Stimulated activated effector memory CD8-positive, alpha-beta T cell treated with anti-CD3 and anti-CD28 coated beads, Interleukin-12 subunit alpha, Interleukin-12 subunit beta, amount 100 ng/mL, for 72 hours (primary cell): ENCODE data around the gene WBP1.
"Not testable (repeated sequence)": the region's sequence is repeated elsewhere in the genome, so short reads cannot be mapped to it uniquely, and the experiment has no call there.

Experiments used
- ATAC-seq: fragments of 150-1000 bp; cut with Tn5 transposase; 2 replicates; pipeline ENCODE4 v1.10.0; 2021
- DNase-seq, 2 donors: peaks; one replicate each; pipeline ENCODE4 v3.0.0; 2021 to 2022; ENCODE audit warnings: low spot score in 2 of 2
- H3K27ac Mint-ChIP-seq: one replicate; pipeline ENCODE4 v1.8.0; 2022; ENCODE audit warnings: mild to moderate bottlenecking, mixed read lengths
- H3K36me3 Mint-ChIP-seq: one replicate; pipeline ENCODE4 v1.8.0; 2022; ENCODE audit warnings: mild to moderate bottlenecking, mixed read lengths
- H3K4me1 Mint-ChIP-seq: one replicate; pipeline ENCODE4 v1.8.0; 2022; ENCODE audit warnings: mixed read lengths
- H3K4me3 Mint-ChIP-seq: one replicate; pipeline ENCODE4 v1.8.0; 2022; ENCODE audit warnings: mild to moderate bottlenecking, mixed read lengths
- H3K9me3 Mint-ChIP-seq: one replicate; pipeline ENCODE4 v1.8.0; 2022; ENCODE audit warnings: mixed read lengths

Gene WBP1

DNA sequence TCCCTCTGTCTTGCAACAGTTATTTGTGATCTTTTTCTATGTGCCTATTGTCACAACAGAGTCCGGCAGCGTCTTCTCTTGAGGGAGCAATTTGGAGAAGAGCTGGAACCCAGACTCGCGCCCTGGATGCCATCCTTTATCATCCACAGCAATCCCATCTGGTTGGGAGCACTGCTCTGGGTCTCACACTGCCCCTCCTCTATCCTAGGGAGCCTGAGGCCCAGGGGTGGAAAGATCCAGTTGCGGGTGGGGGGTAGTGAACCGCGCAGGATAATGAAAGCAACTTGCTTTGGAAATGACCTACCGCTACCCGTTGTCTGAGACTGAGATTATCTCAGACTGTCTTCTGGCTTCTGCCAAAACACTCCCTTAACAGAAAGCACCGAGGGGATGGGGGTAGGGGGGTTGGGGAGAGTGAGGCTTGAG is 713 bp downstream of the WBP1 start:
- H3K4me3 Mint-ChIP-seq: peak overlapping the region; percentile 98
- peak overlapping the region; percentile 97 for H3K27ac Mint-ChIP-seq
- peaks cover 76% of the 10 kb centered on the region for H3K4me1 Mint-ChIP-seq
- peaks cover 94% of the 10 kb centered on the region for H3K36me3 Mint-ChIP-seq
- no peak for ATAC-seq
- no peaks in the 10 kb centered on the region for H3K9me3 Mint-ChIP-seq
- DNase-seq: no peak

DNA sequence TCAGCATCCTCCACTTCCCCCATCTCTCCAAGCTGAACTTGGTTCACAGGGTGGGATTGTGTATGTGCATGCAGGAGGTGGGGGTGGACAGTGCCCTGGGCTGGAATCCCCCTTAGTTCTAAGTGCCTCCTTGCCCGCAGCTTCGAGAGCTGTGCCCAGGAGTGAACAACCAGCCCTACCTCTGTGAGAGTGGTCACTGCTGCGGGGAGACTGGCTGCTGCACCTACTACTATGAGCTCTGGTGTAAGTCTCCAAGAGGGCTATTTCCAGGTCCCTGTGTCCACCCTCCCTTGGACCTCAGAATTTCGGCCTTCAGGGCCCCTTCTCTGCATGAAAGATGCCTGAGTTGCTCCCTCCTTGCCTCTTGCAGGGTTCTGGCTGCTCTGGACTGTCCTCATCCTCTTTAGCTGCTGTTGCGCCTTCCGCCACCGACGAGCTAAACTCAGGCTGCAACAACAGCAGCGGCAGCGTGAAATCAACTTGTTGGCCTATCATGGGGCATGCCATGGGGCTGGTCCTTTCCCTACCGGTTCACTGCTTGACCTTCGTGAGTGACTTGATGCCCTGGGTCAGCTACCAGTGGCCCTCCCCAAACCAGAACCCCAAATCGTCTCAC is 1.4 kb downstream of the WBP1 start:
- DNase-seq, ATAC-seq: not testable (repeated sequence)

DNA sequence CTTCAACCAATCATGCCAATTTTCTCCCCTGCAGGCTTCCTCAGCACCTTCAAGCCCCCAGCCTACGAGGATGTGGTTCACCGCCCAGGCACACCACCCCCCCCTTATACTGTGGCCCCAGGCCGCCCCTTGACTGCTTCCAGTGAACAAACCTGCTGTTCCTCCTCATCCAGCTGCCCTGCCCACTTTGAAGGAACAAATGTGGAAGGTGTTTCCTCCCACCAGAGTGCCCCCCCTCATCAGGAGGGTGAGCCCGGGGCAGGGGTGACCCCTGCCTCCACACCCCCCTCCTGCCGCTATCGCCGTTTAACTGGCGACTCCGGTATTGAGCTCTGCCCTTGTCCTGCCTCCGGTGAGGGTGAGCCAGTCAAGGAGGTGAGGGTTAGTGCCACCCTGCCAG is 1.9 kb downstream of the WBP1 start:
- Mint-ChIP-seq H3K4me1 (peaks cover 66% of the 10 kb centered on the region), H3K36me3 (peaks cover 91% of the 10 kb centered on the region), H3K4me3 (peak overlapping the region; percentile 98), H3K27ac (peak overlapping the region; percentile 97)
- not testable (repeated sequence) for H3K9me3 Mint-ChIP-seq, ATAC-seq, DNase-seq

More for the DNA sequence above, 1.4 kb downstream of the WBP1 start:
- peaks cover 71% of the 10 kb centered on the region for H3K4me1 Mint-ChIP-seq
- H3K36me3 Mint-ChIP-seq: peaks cover 91% of the 10 kb centered on the region
- H3K9me3 Mint-ChIP-seq: not testable (repeated sequence)
- H3K4me3 Mint-ChIP-seq: peak overlapping the region; percentile 98
- H3K27ac Mint-ChIP-seq: peak overlapping the region; percentile 97

DNA sequence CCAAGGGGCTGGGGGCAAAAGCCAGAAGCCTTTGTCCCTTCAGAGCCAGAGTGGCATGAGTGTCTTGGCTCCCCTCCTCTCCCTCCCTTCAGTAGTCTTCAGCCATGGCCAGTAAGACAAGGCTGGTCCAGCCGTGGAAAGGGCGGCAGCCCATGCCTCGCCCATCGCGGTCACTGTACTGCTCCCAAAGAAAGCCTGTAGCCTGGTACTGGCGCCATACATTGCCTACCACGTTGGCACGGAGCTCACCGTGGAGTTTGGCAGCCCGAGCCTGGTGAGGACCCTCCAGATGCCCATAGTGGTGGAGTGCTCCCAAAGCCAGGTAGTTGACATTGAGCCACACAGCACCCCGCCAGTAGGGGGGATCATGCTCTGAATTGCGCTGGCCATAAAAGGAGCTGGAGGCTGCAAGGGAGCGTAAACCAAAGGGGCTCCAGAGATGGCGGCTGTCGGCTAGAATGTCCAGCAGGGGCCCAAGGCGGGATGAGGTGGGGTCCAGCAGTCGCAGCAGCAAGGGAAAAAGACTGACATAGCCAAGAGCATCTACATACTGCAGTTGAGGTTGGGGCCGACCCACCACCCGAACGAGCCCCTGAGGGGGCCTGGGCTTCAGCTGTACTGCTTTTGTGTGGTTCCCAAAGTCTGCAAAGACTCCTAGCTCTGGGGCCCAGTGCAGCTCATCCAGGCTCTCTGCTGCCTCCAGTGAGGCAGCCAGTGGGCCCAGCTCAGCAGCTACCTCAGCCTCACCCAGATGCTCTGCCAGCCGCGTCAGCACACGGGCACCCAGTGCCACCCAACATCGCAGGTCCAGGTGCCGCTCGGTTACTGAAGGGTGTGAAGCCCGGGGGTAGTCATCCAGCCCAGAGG is 3.2 kb downstream of the WBP1 start:
- H3K4me1 Mint-ChIP-seq: peaks cover 53% of the 10 kb centered on the region
- H3K27ac Mint-ChIP-seq: no peak overlapping the region
- no peak overlapping the region for H3K4me3 Mint-ChIP-seq
- DNase-seq: no peak
- no peak for ATAC-seq
- peaks cover 81% of the 10 kb centered on the region for H3K36me3 Mint-ChIP-seq
- H3K9me3 Mint-ChIP-seq: no peaks in the 10 kb centered on the region

DNA sequence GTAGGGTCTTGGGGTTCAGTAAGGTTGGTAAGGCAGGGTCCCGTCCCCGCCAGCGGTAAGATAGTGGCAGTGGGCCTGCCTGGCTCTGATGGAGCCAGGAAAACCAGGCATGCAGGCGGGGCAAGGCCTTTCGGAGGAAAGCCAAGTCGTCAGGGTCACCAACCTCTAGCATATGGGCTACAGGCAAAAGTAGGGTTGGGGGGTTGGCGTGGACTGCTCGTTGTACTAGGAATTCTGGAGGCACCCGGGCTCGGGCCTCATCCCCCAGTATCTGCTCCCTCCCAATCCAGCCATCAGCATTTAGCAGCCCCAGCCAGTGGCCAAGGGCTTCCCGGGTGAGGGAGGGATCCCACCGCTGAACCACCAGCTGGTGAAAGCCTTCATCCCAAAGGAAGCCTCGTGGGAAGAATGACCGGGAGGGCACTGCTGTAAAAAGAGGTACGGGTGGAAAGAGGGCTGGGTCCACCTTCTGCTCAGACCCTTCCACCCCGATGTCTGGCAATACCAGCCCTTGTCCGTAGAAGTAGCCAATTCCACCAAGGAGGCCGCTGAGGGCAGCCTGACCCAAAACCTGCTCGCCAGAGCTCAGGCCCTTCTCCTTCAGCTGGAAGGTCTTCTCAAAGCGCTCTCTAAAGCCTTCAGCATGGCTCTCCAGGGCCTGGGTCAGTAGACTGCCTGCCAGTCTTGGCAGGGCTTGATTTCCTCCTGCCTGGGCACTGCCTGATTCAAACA is 4.0 kb downstream of the WBP1 start:
- Mint-ChIP-seq H3K9me3 (no peaks in the 10 kb centered on the region), H3K4me1 (peaks cover 45% of the 10 kb centered on the region), H3K4me3 (peak overlapping the region; percentile 97), H3K36me3 (peaks cover 73% of the 10 kb centered on the region), H3K27ac (peak overlapping the region; percentile 86)
- ATAC-seq: no peak
- no peak for DNase-seq

DNA sequence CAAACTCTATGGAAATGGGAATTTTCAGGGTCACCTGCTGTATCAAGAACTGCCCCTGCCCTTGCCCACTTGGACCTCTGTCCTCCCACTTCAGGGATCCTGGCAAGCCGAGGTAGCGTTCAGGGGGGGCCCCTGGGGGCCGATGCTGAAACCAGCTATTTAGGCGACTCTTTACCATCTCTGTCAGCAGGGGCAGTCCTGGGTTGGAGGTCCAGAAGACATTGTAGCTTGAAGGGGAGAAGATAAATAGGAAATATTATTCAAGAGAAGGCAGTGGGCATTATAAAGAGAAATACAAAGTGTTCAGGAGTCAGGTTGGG is 4.5 kb downstream of the WBP1 start:
- no peaks in the 10 kb centered on the region for H3K9me3 Mint-ChIP-seq
- H3K4me1 Mint-ChIP-seq: peaks cover 40% of the 10 kb centered on the region
- H3K27ac Mint-ChIP-seq: peak overlapping the region; percentile 86
- peaks cover 68% of the 10 kb centered on the region for H3K36me3 Mint-ChIP-seq
- DNase-seq (no peak), ATAC-seq (no peak)
- H3K4me3 Mint-ChIP-seq: peak overlapping the region; percentile 97

DNA sequence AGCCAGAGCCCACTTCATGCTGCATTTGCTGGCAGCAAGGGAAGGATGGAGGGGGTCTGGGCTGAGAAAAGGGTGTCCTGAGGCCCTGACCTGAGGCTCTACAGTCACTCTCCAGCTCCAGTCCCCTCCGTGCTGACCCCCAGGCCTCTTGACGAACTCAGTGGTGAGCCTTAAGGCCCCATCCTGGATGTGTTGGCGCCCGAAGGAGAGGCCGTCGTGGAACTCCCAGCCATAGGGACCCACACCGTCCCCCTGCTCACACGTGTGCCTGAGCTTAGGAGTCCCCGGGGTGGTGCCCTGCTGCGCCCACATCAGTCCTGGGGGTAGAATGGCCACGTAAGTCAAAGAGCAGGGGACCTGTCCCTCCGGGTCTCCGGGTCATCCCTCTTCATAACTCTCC is 6.2 kb downstream of the WBP1 start:
- H3K9me3 Mint-ChIP-seq: no peaks in the 10 kb centered on the region

DNA sequence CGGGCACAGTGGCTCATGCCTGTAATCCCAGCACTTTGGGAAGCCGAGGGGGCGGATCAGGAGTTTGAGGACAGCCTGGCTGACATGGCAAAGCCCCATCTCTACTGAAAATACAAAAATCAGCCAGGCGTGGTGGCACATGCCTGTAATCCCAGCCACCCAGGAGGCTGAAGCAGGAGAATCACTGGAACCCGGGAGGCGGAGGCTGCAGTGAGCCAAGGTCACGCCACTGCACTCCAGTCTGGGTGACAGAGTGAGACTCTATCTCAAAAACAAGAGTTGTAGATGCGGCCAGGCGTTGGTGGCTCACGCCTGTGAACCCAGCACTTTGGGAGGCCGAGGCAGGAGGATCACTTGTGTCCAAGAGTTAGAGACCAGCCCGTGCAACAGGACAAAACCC is 12.5 kb downstream of the WBP1 start:
- H3K4me3 Mint-ChIP-seq: peak overlapping the region; percentile 97
- peak overlapping the region; percentile 83 for H3K27ac Mint-ChIP-seq
- ATAC-seq, DNase-seq, H3K9me3 Mint-ChIP-seq: not testable (repeated sequence)
- peaks cover 56% of the 10 kb centered on the region for H3K36me3 Mint-ChIP-seq
- H3K4me1 Mint-ChIP-seq: peaks cover 27% of the 10 kb centered on the region

More for the DNA sequence above, 6.2 kb downstream of the WBP1 start:
- DNase-seq: no peak
- Mint-ChIP-seq H3K4me3 (peak overlapping the region; percentile 97), H3K36me3 (peaks cover 51% of the 10 kb centered on the region), H3K4me1 (peaks cover 25% of the 10 kb centered on the region), H3K27ac (peak overlapping the region; percentile 98)
- no peak for ATAC-seq

DNA sequence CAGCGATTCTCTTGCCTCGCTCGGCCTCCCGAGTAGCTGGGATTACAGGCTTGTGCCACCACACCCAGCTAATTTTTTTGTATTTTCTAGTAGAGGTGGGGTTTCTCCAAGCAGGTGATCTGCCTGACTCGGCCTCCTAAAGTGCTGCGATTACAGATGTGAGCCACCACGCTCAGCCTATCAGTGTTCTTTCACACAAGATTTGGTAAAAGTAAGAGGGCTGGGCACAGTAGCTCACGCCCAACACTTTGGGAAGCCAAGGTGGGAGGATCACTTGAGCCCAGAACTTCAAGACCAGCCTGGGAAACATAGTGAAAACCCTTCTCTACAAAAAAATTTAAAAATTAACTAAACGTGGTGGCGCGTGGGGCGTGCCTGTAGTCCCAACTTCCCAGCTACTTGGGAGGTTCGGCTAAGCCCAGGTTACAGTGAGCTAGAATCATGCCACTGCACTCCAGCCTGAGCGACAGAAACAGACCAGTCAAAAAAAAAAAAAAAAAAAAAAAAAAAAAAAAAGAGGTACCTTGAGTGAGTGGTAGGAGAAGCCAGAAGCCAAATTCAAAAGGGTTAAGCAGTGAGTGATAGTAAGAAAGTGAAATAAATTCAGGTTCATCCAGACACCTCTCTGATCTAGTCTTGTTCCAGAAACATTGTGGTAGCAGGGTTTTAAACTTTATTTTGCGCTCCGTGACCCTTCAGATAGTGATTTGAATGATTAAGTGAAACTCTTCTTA is 13.3 kb downstream of the WBP1 start:
- ATAC-seq (peak; percentile 4), DNase-seq (no peak)
- H3K36me3 Mint-ChIP-seq: peaks cover 56% of the 10 kb centered on the region
- H3K4me3 Mint-ChIP-seq: peak overlapping the region; percentile 97
- peak overlapping the region; percentile 97 for H3K27ac Mint-ChIP-seq
- peaks cover 27% of the 10 kb centered on the region for H3K4me1 Mint-ChIP-seq
- H3K9me3 Mint-ChIP-seq: no peaks in the 10 kb centered on the region

DNA sequence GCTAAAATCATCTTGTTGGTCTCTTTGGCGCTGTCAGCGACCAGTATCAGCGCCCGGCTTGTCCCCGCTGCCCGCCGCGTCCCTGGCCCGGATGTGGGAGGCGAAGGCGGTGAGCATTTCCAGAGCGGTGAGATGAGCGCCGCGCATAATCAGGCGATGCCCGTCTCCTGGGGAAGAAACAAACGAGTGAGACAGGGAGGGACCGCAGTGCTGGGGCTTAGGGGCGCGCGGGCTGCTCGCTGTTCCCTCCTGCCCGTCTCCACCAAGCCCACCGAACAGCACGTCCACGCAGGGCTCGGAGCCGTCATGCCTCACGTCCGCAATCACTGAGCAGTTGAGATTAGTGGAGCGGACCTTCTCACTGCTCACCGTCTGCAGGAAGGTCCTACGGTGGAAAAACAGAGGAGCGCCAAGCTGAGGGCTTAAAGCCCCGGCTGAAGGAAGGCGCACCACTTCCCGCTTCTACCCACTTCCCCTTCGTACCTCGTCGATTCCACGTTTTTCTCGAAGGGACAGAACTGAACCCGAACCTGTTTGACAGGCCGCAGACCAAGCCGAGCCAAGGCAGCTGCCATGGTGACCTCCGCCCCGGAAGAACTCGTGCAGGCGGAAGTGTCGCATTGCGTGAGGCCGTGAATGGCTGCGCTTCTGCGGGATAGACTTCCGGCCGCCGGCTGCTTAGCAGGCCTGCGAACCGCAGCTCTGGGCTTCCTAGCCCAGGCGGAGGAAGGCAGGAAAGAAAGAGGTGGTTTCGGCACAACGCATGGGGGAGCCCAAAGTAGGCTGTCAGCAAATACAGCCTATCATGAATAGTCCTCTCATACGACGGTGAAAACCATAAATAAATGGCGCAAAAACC is 14.1 kb downstream of the WBP1 start, which contains the start of gene MRPL53:
MRPL53 (minus strand) TSS at position 595 of the 859 bp plus-strand sequence; CDS start at position 575, 20 bp downstream.
- ATAC-seq: peak; percentile 96
- Mint-ChIP-seq H3K4me3 (peak within 1 kb of the TSS; percentile 97), H3K9me3 (no peaks in the 10 kb centered on the region), H3K36me3 (peaks cover 57% of the 10 kb centered on the region), H3K4me1 (peaks cover 27% of the 10 kb centered on the region), H3K27ac (peak within 1 kb of the TSS; percentile 97)
- DNase-seq: peak; percentile 88 to 97

DNA sequence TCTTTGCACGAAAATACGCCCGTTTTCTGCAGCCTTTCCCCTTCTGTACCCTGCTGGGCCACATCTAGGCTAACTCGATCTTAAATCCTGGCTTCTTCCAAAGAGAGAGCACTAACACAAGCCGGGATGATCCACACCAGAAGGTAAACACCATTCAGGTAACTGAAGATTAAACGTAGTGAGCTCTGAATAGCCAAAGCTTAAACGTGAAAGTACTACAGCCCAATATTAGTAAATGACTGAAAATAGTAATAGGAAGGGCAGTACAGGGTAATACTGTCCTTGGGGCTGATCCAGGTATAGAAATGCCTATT is 14.7 kb downstream of the WBP1 start:
- ATAC-seq (no peak), DNase-seq (no peak)
- peak overlapping the region; percentile 97 for H3K4me3 Mint-ChIP-seq
- peaks cover 63% of the 10 kb centered on the region for H3K36me3 Mint-ChIP-seq
- no peaks in the 10 kb centered on the region for H3K9me3 Mint-ChIP-seq
- peaks cover 27% of the 10 kb centered on the region for H3K4me1 Mint-ChIP-seq
- H3K27ac Mint-ChIP-seq: peak overlapping the region; percentile 97

DNA sequence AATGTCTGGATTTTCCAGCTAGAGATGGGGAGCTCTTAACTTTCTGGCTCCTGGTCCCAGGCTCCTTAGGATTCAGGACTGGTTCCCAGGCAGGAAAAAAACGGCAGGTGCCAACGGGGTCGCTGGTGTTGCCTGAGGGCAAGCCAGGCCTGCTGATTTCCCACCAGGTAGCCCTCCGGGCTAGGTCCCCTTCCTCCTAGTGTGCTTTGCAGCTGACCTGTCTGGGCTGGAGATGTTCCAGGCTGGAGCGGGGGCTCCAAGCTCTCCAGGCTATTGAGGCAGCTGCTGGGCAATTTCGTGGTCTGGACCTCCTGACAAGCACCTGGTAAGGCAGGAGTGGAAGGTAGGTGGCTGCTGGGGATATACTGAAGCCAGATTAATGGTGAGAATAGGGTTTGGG is 16.2 kb downstream of the WBP1 start:
- H3K36me3 Mint-ChIP-seq: peaks cover 79% of the 10 kb centered on the region
- H3K9me3 Mint-ChIP-seq: no peaks in the 10 kb centered on the region

DNA sequence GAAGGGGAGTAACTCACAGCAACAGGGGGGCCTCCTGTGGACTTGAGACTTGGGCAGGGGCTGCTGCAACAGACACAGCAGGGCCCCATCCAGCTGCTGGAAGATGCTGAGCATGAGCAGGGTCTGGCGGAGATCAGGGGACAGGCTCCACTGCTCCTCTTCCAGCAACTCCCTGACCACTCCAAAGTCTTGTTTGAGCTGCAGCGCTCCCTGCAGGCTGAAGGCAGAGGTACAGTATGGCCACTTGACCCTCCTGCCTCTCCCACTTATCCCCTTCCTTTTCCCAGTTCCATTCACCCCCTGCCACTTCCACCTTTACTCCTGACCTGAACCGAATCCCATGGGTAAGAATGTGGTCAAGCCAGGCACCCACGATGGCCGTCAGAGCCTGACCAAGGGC is 16.7 kb downstream of the WBP1 start:
- no peak for ATAC-seq
- Mint-ChIP-seq H3K9me3 (no peaks in the 10 kb centered on the region), H3K4me3 (no peak overlapping the region), H3K4me1 (peaks cover 24% of the 10 kb centered on the region), H3K36me3 (peaks cover 83% of the 10 kb centered on the region), H3K27ac (peak overlapping the region; percentile 54)
- no peak for DNase-seq

More for the DNA sequence above, 16.2 kb downstream of the WBP1 start:
- no peak for DNase-seq
- Mint-ChIP-seq H3K27ac (no peak overlapping the region), H3K4me1 (peaks cover 27% of the 10 kb centered on the region), H3K4me3 (peak overlapping the region; percentile 97)
- no peak for ATAC-seq

DNA sequence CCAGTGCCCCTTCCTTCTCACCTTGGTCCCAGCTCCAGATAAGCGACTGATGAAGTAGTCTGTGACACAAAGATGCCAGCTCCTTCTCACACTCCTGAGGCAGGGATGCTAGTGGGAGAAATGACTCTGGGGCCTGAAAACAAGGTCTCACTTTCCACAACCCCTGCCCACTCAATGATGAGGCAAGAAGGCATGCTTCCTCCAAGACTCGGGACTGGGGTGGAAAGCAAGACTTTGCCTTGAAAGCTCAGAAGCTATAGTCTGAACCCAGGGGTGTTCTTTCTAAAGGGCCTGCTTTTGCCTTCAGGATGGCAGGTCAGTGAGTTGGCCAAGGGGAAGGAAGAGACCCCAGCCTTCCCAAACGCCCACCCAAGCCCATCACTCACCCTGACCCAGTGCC is 23.2 kb downstream of the WBP1 start:
- peak overlapping the region; percentile 90 for H3K4me3 Mint-ChIP-seq
- H3K27ac Mint-ChIP-seq: peak overlapping the region; percentile 95
- peaks cover 70% of the 10 kb centered on the region for H3K36me3 Mint-ChIP-seq
- H3K4me1 Mint-ChIP-seq: peaks cover 33% of the 10 kb centered on the region
- ATAC-seq (no peak), DNase-seq (no peak)
- H3K9me3 Mint-ChIP-seq: no peaks in the 10 kb centered on the region
